Neutrophil (primary cell): ENCODE measurements around the gene BARX2.
"Not testable (repeated sequence)": the region's sequence is repeated elsewhere in the genome, so short reads cannot be mapped to it uniquely, and the experiment has no call there.

Source experiments
- H3K27ac ChIP-seq: fragments of 200-600 bp; sonication (generic); 2 replicates; pipeline ENCODE4 v1.5.1; 2016; ENCODE audit warnings: mild to moderate bottlenecking, moderate library complexity
- H3K27me3 ChIP-seq: fragments of 200-600 bp; sonication (generic); 2 replicates; pipeline ENCODE4 v1.6.0; 2016; ENCODE audit warnings: mild to moderate bottlenecking
- H3K36me3 ChIP-seq: fragments of 200-600 bp; sonication (generic); 2 replicates; pipeline ENCODE4 v1.5.1; 2017
- H3K4me1 ChIP-seq, 2 experiments: fragments of 200-600 bp in 1 of 2; sonication (generic) in 1 of 2; 1 replicate in 1 of 2; 2 replicates in 1 of 2; pipeline versions ENCODE4 v1.5.1 to v1.6.1; 2013 to 2016; ENCODE audit warnings: low read depth in 1 of 2, low read length in 1 of 2, mild to moderate bottlenecking in 1 of 2, moderate library complexity in 1 of 2; ENCODE audit not compliant: control insufficient read depth in 1 of 2, insufficient read depth in 1 of 2
- H3K4me3 ChIP-seq, 2 experiments: fragments of 200-600 bp in 1 of 2; sonication (generic) in 1 of 2; 1 replicate in 1 of 2; 2 replicates in 1 of 2; pipeline ENCODE4 v1.5.1; 2013 to 2016; ENCODE audit warnings: low read depth in 1 of 2, low read length in 1 of 2, mild to moderate bottlenecking in 1 of 2, moderate library complexity in 1 of 2
- H3K9me3 ChIP-seq: fragments of 200-600 bp; sonication (generic); 2 replicates; pipeline ENCODE4 v1.5.1; 2016
- TF ChIP-seq, protein P1 (sequence below): fragments of 200-600 bp; sonication (generic); IDR thresholded peaks from 2 replicates; pipeline ENCODE4 v1.5.1; 2016; ENCODE audit warnings: antibody characterized with exemption

BARX2 gene

DNA sequence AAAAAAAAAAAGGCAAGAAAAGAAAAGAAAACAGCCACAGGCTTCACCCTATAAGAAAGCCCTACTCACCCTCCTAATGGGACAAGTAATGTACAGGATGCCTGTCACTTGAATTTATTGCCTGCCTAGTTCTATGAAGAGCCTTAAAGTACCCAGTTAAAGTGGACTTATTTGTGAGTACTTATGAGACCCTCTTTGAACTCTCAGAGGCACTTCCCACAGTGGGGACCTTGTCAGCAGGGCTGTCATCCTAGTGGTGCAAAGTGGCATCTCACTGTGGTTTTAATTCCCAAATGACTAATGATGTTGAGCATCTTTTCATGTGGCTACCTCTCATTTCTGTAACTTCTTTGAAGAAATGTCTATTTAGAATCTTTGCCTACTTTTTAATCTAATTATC is 41.8 kb upstream of the BARX2 start:
- H3K36me3 ChIP-seq, result no peaks in the 10 kb centered on the region
- H3K27me3 ChIP-seq, result no peaks in the 10 kb centered on the region
- TF ChIP-seq, protein P1, sequence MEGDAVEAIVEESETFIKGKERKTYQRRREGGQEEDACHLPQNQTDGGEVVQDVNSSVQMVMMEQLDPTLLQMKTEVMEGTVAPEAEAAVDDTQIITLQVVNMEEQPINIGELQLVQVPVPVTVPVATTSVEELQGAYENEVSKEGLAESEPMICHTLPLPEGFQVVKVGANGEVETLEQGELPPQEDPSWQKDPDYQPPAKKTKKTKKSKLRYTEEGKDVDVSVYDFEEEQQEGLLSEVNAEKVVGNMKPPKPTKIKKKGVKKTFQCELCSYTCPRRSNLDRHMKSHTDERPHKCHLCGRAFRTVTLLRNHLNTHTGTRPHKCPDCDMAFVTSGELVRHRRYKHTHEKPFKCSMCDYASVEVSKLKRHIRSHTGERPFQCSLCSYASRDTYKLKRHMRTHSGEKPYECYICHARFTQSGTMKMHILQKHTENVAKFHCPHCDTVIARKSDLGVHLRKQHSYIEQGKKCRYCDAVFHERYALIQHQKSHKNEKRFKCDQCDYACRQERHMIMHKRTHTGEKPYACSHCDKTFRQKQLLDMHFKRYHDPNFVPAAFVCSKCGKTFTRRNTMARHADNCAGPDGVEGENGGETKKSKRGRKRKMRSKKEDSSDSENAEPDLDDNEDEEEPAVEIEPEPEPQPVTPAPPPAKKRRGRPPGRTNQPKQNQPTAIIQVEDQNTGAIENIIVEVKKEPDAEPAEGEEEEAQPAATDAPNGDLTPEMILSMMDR, result no peak
- H3K27ac ChIP-seq, result no peak overlapping the region
- H3K4me1 ChIP-seq, result no peaks in the 10 kb centered on the region
- H3K9me3 ChIP-seq, result no peaks in the 10 kb centered on the region
- H3K4me3 ChIP-seq, result no peak overlapping the region

DNA sequence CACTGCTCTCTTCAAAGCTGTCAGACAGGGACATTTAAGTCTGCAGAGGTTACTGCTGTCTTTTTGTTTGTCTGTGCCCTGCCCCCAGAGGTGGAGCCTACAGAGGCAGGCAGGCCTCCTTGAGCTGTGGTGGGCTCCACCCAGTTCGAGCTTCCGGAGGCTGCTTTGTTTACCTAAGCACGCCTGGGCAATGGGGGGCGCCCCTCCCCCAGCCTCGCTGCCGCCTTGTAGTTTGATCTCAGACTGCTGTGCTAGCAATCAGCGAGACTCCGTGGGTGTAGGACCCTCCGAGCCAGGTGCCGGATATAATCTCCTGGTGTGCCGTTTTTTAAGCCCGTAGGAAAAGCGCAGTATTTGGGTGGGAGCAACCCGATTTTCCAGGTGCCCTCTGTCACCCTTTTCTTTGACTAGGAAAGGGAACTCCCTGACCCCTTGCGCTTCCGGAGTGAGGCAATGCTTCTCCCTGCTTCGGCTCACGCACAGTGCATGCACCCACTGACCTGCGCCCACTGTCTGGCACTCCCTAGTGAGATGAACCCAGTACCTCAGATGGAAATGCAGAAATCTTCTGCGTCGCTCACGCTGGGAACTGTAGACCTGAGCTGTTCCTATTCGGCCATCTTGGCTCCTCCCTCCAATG is 31.2 kb upstream of the BARX2 start:
- not testable (repeated sequence) for H3K9me3 ChIP-seq, H3K36me3 ChIP-seq, H3K4me1 ChIP-seq, H3K4me3 ChIP-seq, H3K27me3 ChIP-seq, H3K27ac ChIP-seq

DNA sequence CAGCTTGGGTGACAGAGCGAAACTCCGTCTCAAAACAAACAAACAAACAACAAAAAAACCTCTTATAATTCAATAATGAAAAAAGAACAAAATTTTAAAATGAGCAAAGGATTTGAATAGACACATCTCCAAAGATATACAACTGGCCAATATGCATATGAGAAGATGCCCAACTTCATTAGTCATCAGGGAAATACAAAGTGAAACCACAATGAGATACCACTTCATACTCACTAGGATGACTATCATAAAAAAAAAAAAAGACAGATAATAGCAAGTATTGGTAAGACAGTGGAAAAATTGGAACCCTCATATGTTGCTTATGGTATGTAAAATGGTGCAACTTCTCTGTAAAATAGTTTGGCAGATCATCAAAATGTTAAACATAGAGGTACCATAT is 28.7 kb upstream of the BARX2 start:
- Histone ChIP-seq H3K27me3 (peaks cover 7% of the 10 kb centered on the region), H3K36me3 (no peaks in the 10 kb centered on the region), H3K9me3 (no peaks in the 10 kb centered on the region), H3K4me3 (no peak overlapping the region), H3K27ac (no peak overlapping the region), H3K4me1 (no peaks in the 10 kb centered on the region)
- TF ChIP-seq, protein P1, result no peak

DNA sequence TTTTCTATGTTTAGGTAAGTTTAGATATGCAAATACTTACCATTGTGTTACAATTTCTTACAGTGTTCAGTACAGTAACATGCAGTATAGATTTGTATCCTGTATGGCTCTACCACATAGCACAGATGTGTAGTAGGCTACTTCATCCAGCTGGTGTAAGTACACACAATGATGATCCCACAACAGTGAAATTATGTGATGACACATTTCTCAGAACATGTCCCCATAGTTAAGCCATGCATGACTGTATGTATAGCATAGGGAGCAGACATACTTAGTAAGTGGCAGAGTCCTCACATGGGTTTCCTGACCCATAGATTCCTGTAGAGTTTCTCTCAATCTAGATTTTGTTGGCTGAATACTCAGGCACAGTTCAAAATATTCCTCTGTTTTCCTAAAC is 26.8 kb upstream of the BARX2 start:
- Histone ChIP-seq H3K4me3 (no peak overlapping the region), H3K9me3 (no peaks in the 10 kb centered on the region), H3K27me3 (peaks cover 17% of the 10 kb centered on the region), H3K4me1 (no peaks in the 10 kb centered on the region), H3K36me3 (no peaks in the 10 kb centered on the region), H3K27ac (no peak overlapping the region)
- TF ChIP-seq, protein P1, result no peak

DNA sequence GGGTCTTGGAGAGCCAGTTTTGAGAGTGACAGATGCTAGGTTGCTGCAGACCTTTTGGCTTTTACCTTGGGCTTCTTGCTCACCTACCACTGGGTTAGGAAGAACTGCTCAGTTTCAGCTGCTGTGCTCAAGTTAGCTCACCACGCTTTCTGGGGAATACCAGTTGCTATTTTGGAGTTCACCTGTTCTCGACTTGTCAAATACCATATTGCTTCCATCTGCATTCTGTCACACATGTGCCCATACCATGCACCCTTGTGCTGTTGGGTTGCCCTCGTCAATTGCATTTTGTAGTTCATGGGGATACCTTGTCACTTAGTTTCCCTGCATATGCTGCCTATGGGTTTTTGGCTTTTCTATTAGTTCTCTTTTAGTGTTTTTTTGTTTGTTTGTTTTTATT is 23.0 kb upstream of the BARX2 start:
- peaks cover 39% of the 10 kb centered on the region for H3K27me3 ChIP-seq
- H3K4me1 ChIP-seq, result no peaks in the 10 kb centered on the region
- TF ChIP-seq, protein P1, result no peak
- H3K9me3 ChIP-seq, result no peaks in the 10 kb centered on the region
- H3K27ac ChIP-seq, result no peak overlapping the region
- H3K4me3 ChIP-seq, result no peak overlapping the region
- no peaks in the 10 kb centered on the region for H3K36me3 ChIP-seq

DNA sequence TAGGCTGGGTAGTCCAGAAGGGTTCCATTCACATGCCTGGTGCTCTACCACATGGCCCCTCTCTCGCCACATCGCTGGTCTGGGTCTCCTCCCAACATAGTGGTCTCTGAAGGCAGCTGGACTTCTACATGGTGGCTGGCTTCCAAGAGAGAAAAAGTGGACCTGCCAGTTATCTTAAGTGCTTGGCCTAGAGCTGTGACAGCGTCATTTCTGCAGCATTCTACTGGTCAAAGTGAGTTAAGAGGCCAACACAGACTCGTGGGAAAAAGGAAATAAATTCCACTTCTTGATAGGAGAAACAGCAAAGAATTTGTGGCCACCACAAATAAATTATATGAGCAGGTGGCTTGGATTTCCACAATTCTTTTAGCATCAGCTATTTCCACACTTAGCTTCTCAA is 21.0 kb upstream of the BARX2 start:
- TF ChIP-seq, protein P1, result no peak
- H3K4me3 ChIP-seq, result no peak overlapping the region
- no peaks in the 10 kb centered on the region for H3K4me1 ChIP-seq
- no peaks in the 10 kb centered on the region for H3K36me3 ChIP-seq
- H3K27me3 ChIP-seq, result peaks cover 43% of the 10 kb centered on the region
- no peaks in the 10 kb centered on the region for H3K9me3 ChIP-seq
- no peak overlapping the region for H3K27ac ChIP-seq
